Glutamatergic neuron (in vitro differentiated cells): ENCODE data around the gene TRPM5. TPM values are rescaled to one million over a fixed set of nuclear protein-coding genes. Genes with fewer than 3 reads are reported as not detected.

Experiments
- DNase-seq: peaks from one replicate; pipeline ENCODE4 v3.0.0; 2022
- H3K27ac Mint-ChIP-seq: one replicate; pipeline ENCODE4 v1.8.0; 2020; ENCODE audit warnings: mild to moderate bottlenecking, mixed read lengths, inconsistent platforms; ENCODE audit not compliant: unreplicated experiment
- H3K27me3 Mint-ChIP-seq: one replicate; pipeline ENCODE4 v1.8.0; 2020; ENCODE audit warnings: mild to moderate bottlenecking, moderate library complexity, mixed read lengths, inconsistent platforms; ENCODE audit not compliant: unreplicated experiment
- H3K36me3 Mint-ChIP-seq: one replicate; pipeline ENCODE4 v1.8.0; 2020; ENCODE audit warnings: mild to moderate bottlenecking, mixed read lengths, inconsistent platforms; ENCODE audit not compliant: unreplicated experiment
- H3K4me1 Mint-ChIP-seq: one replicate; pipeline ENCODE4 v1.8.0; 2020; ENCODE audit warnings: mild to moderate bottlenecking, low read depth, mixed read lengths, inconsistent platforms; ENCODE audit not compliant: unreplicated experiment
- H3K4me3 Mint-ChIP-seq: one replicate; pipeline ENCODE4 v1.8.0; 2020; ENCODE audit warnings: mild to moderate bottlenecking, mixed read lengths, inconsistent platforms; ENCODE audit not compliant: unreplicated experiment
- H3K9me3 Mint-ChIP-seq: one replicate; pipeline ENCODE4 v1.8.0; 2020; ENCODE audit warnings: mild to moderate bottlenecking, moderate library complexity, mixed read lengths, inconsistent platforms; ENCODE audit not compliant: unreplicated experiment
- long read RNA-seq: library from polyadenylated mRNA; unstranded; transcript quantifications from one replicate; pipeline ENCODE4 v2.0.0, GENCODE V29; 2020; ENCODE audit not compliant: unreplicated experiment
- total RNA-seq: library from RNA; stranded (reverse); fragmentation: NEBNext Ultra II Directional; extraction: Animal tissue kit (Norgen Biotek cat#: 25700); gene quantifications from one replicate; pipeline ENCODE4 v1.2.1, GENCODE V29; 2021; ENCODE audit not compliant: unreplicated experiment
- TF ChIP-seq, protein P1 (sequence below): fragments of 200-600 bp; sonication (generic); IDR thresholded peaks from one replicate; pipeline ENCODE4 v1.5.0; 2021; ENCODE audit not compliant: partially characterized antibody, unreplicated experiment

TRPM5 gene, protein sequence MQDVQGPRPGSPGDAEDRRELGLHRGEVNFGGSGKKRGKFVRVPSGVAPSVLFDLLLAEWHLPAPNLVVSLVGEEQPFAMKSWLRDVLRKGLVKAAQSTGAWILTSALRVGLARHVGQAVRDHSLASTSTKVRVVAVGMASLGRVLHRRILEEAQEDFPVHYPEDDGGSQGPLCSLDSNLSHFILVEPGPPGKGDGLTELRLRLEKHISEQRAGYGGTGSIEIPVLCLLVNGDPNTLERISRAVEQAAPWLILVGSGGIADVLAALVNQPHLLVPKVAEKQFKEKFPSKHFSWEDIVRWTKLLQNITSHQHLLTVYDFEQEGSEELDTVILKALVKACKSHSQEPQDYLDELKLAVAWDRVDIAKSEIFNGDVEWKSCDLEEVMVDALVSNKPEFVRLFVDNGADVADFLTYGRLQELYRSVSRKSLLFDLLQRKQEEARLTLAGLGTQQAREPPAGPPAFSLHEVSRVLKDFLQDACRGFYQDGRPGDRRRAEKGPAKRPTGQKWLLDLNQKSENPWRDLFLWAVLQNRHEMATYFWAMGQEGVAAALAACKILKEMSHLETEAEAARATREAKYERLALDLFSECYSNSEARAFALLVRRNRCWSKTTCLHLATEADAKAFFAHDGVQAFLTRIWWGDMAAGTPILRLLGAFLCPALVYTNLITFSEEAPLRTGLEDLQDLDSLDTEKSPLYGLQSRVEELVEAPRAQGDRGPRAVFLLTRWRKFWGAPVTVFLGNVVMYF (N-terminal part only)
- total RNA-seq, result not detected
- long read RNA-seq, result 0 reads

DNA sequence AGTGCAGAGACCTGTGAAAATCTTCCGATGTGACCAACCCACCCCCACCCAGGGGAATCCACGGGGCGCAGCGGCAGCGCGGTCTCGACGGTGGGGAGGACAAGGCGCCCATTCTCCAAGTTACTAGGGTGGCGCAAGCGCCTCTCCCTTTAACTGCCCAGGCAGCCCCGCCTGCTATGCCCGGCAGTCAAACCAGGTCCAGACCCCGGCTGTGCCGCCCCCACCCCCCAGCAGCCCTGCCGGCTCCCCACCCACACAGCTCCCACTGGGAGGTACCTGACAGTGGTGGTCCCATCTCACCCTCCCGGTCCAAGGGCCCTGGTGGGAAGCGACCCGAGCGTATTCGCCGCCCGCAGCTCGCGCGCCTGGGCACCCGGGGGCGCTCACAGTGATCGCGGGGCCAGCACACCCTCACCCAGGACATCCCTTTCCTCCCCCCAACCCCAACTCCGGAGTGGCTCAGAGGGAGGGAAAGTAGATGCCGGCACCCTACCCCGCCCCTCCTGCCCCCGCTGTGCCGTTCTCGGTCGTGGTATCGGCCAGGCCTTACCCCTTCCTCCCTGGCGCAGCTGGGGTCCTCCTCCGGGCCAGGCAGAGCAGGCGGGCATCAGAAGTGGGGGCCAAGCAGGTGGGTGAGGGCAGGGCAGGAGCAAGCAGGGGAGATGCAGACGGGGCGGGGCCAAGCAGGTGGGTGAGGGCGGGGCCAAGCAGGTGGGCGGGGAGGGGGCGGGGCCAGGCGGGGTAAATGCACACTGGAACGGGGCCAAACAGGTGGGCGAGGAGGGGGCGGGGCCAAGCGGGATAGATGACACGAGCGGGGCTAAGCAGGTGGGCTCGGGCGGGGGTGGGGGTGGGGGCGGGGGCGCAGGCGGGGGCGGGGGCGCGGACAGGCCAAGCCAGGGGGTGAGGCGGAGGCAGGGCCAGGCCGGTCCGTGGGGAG lies at the start of gene TRPM5:
Gene TRPM5, minus strand, starts transcription at position 634 of the 940 bp plus-strand sequence. CDS start 21,478 bp downstream, outside the sequence.
- H3K9me3 Mint-ChIP-seq, result peaks cover 5% of the 10 kb centered on the region
- peaks cover 30% of the 10 kb centered on the region for H3K27me3 Mint-ChIP-seq
- TF ChIP-seq, protein P1, sequence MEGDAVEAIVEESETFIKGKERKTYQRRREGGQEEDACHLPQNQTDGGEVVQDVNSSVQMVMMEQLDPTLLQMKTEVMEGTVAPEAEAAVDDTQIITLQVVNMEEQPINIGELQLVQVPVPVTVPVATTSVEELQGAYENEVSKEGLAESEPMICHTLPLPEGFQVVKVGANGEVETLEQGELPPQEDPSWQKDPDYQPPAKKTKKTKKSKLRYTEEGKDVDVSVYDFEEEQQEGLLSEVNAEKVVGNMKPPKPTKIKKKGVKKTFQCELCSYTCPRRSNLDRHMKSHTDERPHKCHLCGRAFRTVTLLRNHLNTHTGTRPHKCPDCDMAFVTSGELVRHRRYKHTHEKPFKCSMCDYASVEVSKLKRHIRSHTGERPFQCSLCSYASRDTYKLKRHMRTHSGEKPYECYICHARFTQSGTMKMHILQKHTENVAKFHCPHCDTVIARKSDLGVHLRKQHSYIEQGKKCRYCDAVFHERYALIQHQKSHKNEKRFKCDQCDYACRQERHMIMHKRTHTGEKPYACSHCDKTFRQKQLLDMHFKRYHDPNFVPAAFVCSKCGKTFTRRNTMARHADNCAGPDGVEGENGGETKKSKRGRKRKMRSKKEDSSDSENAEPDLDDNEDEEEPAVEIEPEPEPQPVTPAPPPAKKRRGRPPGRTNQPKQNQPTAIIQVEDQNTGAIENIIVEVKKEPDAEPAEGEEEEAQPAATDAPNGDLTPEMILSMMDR, result no peak
- peak; percentile 8 for DNase-seq
- H3K36me3 Mint-ChIP-seq, result peaks cover 7% of the 10 kb centered on the region
- H3K4me3 Mint-ChIP-seq, result peak within 1 kb of the TSS; percentile 42
- H3K4me1 Mint-ChIP-seq, result no peaks in the 10 kb centered on the region
- H3K27ac Mint-ChIP-seq, result no peak within 1 kb of the TSS

DNA sequence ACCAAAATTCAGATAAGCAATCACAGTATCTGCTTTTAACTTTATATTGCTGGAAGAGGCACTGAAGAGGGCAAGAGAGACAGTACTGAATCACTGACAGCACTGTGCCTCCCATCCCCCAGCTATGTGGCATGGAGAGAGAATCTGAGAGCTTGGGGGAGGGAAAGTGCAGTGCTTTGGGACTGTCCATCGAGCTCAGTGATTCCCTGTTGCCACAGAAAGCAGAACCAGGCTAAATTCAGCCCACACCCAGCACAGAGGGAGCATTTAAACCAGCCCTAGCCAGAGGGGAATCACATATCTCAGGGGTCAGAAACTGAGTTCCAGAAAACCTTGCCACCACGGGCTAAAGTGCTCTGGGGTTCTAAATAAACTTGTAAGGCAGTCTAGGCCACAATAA lies 44.8 kb upstream of the TRPM5 start:
- Mint-ChIP-seq H3K27me3 (no peaks in the 10 kb centered on the region), H3K27ac (no peak overlapping the region), H3K36me3 (peaks cover 8% of the 10 kb centered on the region), H3K9me3 (peaks cover 5% of the 10 kb centered on the region), H3K4me3 (no peak overlapping the region), H3K4me1 (no peaks in the 10 kb centered on the region)
- TF ChIP-seq, protein P1, result no peak
- DNase-seq, result no peak

GRCh38 chr11:2488004-2488403 lies 43.7 kb upstream of the TRPM5 start:
- no peak overlapping the region for H3K27ac Mint-ChIP-seq
- TF ChIP-seq, protein P1, result no peak

DNA sequence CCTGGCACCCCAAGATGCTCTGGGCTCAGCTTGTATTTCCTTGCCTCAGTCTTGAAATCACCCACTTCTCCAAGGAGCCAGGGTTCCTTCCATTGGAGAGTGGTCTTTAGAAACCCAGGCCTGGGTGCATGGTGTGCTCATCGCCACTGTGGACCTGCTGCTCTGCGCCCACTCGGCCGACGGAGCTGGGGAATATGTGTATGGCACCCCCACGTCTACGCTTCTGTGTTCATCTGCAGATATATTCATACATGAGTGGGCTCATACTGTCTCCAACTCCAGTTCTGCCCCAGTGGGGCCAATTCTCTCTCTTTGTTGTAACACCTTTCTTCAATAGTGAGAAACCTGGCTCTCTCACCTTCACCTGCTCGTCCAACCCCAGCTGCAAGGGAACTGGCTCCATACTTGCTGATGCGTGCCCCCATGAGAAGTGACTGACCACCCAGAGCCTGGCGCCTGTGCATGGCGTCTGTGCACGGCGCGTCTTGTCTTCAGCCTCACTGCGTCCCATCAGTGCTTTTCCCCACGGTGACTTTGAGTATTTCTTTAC lies 40.3 kb upstream of the TRPM5 start:
- no peaks in the 10 kb centered on the region for H3K4me1 Mint-ChIP-seq
- H3K36me3 Mint-ChIP-seq, result peaks cover 19% of the 10 kb centered on the region
- H3K27ac Mint-ChIP-seq, result no peak overlapping the region
- H3K27me3 Mint-ChIP-seq, result peaks cover 3% of the 10 kb centered on the region
- DNase-seq, result no peak
- H3K9me3 Mint-ChIP-seq, result peaks cover 4% of the 10 kb centered on the region
- TF ChIP-seq, protein P1, result no peak
- no peak overlapping the region for H3K4me3 Mint-ChIP-seq

More at GRCh38 chr11:2488004-2488403, 43.7 kb upstream of the TRPM5 start:
- Mint-ChIP-seq H3K4me3 (no peak overlapping the region), H3K36me3 (peaks cover 8% of the 10 kb centered on the region), H3K9me3 (peaks cover 4% of the 10 kb centered on the region), H3K27me3 (peaks cover 2% of the 10 kb centered on the region), H3K4me1 (no peaks in the 10 kb centered on the region)
- DNase-seq, result no peak
